CD14-positive monocyte (primary cell): ENCODE results near the gene BAAT. TPM values are rescaled to one million over a fixed set of nuclear protein-coding genes. Genes with fewer than 3 reads are reported as not detected.
"Not testable (repeated sequence)": the region's sequence is repeated elsewhere in the genome, so short reads cannot be mapped to it uniquely, and the experiment has no call there.

Source experiments
- DNase-seq, 3 donors: peaks; one replicate each; pipeline ENCODE4 v3.0.0-alpha.2; 2011 to 2022
- H2AFZ ChIP-seq: 2 replicates; pipeline ENCODE4 v1.6.0; 2012; ENCODE audit warnings: mild to moderate bottlenecking, low read depth, low read length, inconsistent platforms; ENCODE audit not compliant: insufficient read depth, poor library complexity, severe bottlenecking
- H3K27ac ChIP-seq, 2 donors: 1 replicate in 1 of 2; 2 replicates in 1 of 2; pipeline ENCODE4 v1.5.1; 2012 to 2013; ENCODE audit warnings: low read length in 2 of 2, control low read depth in 1 of 2, inconsistent platforms in 1 of 2, low read depth in 1 of 2, mild to moderate bottlenecking in 1 of 2
- H3K27me3 ChIP-seq, 2 donors: one replicate each; pipeline versions ENCODE4 v1.6.0 to v1.6.1; 2011 to 2013; ENCODE audit warnings: low read length in 2 of 2; ENCODE audit not compliant: control insufficient read depth in 2 of 2, insufficient read depth in 2 of 2
- H3K36me3 ChIP-seq, 2 donors: replicated peaks in 1 of 2; 1 replicate in 1 of 2; 2 replicates in 1 of 2; pipeline versions ENCODE4 v1.5.1 to v1.6.1; 2012 to 2013; ENCODE audit warnings: low read length in 2 of 2, control low read depth in 1 of 2, inconsistent platforms in 1 of 2, mild to moderate bottlenecking in 1 of 2; ENCODE audit not compliant: insufficient read depth in 2 of 2, control insufficient read depth in 1 of 2
- H3K4me1 ChIP-seq, 2 donors: 1 replicate in 1 of 2; 2 replicates in 1 of 2; pipeline versions ENCODE4 v1.5.1 to v1.6.1; 2012 to 2013; ENCODE audit warnings: low read length in 2 of 2, control low read depth in 1 of 2, inconsistent platforms in 1 of 2, mild to moderate bottlenecking in 1 of 2, moderate library complexity in 1 of 2; ENCODE audit not compliant: insufficient read depth in 2 of 2, control insufficient read depth in 1 of 2
- H3K4me2 ChIP-seq: replicated peaks from 2 replicates; pipeline ENCODE3; 2012; ENCODE audit warnings: low read length, moderate library complexity, mild to moderate bottlenecking; ENCODE audit not compliant: poor library complexity, severe bottlenecking; ENCODE audit errors: extremely low read depth
- H3K4me3 ChIP-seq, 3 experiments: fragments of 200-600 bp in 1 of 3; sonication (generic) in 1 of 3; replicated peaks in 1 of 3; 1 replicate in 2 of 3; 2 replicates in 1 of 3; pipeline ENCODE4 v1.5.1; 2011 to 2013; ENCODE audit warnings: low read length in 3 of 3, mild to moderate bottlenecking in 3 of 3, control low read depth in 2 of 3, low read depth in 2 of 3, inconsistent platforms in 1 of 3, moderate library complexity in 1 of 3
- H3K79me2 ChIP-seq: 2 replicates; pipeline ENCODE4 v1.6.0; 2012; ENCODE audit warnings: mild to moderate bottlenecking, control low read depth, inconsistent platforms, low read length, moderate library complexity; ENCODE audit not compliant: insufficient read depth
- H3K9ac ChIP-seq: 2 replicates; pipeline ENCODE4 v1.6.0; 2017; ENCODE audit warnings: low read length, mild to moderate bottlenecking; ENCODE audit not compliant: insufficient read depth, poor library complexity, severe bottlenecking
- H3K9me3 ChIP-seq, 2 donors: replicated peaks in 1 of 2; 1 replicate in 1 of 2; 2 replicates in 1 of 2; pipeline versions ENCODE4 v1.5.1 to v1.6.1; 2012 to 2013; ENCODE audit warnings: low read length in 2 of 2, control low read depth in 1 of 2; ENCODE audit not compliant: control insufficient read depth in 1 of 2, insufficient read depth in 1 of 2
- H4K20me1 ChIP-seq: 2 replicates; pipeline ENCODE4 v1.6.0; 2012; ENCODE audit warnings: mild to moderate bottlenecking, low read length, control low read depth, moderate library complexity; ENCODE audit not compliant: insufficient read depth
- H3K27ac Mint-ChIP-seq, 7 donors: one replicate each; pipeline ENCODE4 v1.8.0; 2020; ENCODE audit warnings: mild to moderate bottlenecking in 7 of 7, mixed read lengths in 7 of 7, moderate library complexity in 6 of 7, inconsistent platforms in 2 of 7
- H3K27me3 Mint-ChIP-seq, 3 donors: one replicate each; pipeline ENCODE4 v1.8.0; 2021 to 2022; ENCODE audit warnings: low read depth in 3 of 3, mild to moderate bottlenecking in 3 of 3, mixed read lengths in 3 of 3, moderate library complexity in 3 of 3, inconsistent platforms in 1 of 3
- H3K36me3 Mint-ChIP-seq, 2 donors: one replicate each; pipeline ENCODE4 v1.8.0; 2020; ENCODE audit warnings: mixed read lengths in 2 of 2, inconsistent platforms in 1 of 2, mild to moderate bottlenecking in 1 of 2
- H3K4me1 Mint-ChIP-seq: one replicate; pipeline ENCODE4 v1.8.0; 2020; ENCODE audit warnings: mild to moderate bottlenecking, mixed read lengths
- H3K4me3 Mint-ChIP-seq, 2 donors: one replicate each; pipeline ENCODE4 v1.8.0; 2020; ENCODE audit warnings: mild to moderate bottlenecking in 2 of 2, mixed read lengths in 2 of 2, moderate library complexity in 1 of 2
- H3K9me3 Mint-ChIP-seq, 7 donors: one replicate each; pipeline ENCODE4 v1.8.0; 2020 to 2022; ENCODE audit warnings: mixed read lengths in 7 of 7, mild to moderate bottlenecking in 6 of 7, moderate library complexity in 6 of 7, inconsistent platforms in 2 of 7
- CTCF ChIP-seq: fragments of 200-600 bp; IDR thresholded peaks from one replicate; pipeline ENCODE4 v1.8.0; 2022; ENCODE audit warnings: antibody characterized with exemption, mild to moderate bottlenecking
- WGBS: methylation state at CpG from one replicate; pipeline ENCODE4 v1.1.5; 2013; ENCODE audit warnings: missing lambda C conversion rate; ENCODE audit not compliant: insufficient coverage; 5-methylcytosine and 5-hydroxymethylcytosine counted together
- intact Hi-C, 2 donors: fragments of 100-400 bp; cut with micrococcal nuclease; formaldehyde crosslinking; loops; one replicate each; pipeline versions ENCODE4 v1.15.0 to v1.15.1; 2023
- polyA plus RNA-seq, 3 donors: library from polyadenylated mRNA; depleted of rRNA in 1 of 3; unstranded in 2 of 3; stranded (reverse) in 1 of 3; fragments of 300-500 nt in 2 of 3; fragments of >200 nt in 1 of 3; fragmentation: Illumina TruSeq in 2 of 3; gene quantifications; 1 replicate in 2 of 3; 2 replicates in 1 of 3; pipeline ENCODE4 v1.2.3, GENCODE V29; 2012 to 2021

BAAT gene
- polyA plus RNA-seq, 3 donors = not detected

- H3K27me3 Mint-ChIP-seq = peaks cover 1 to 2% (median 2%) of the 10 kb centered on the region in 3 donors
- no peak overlapping the region for H3K4me3 Mint-ChIP-seq
- Histone ChIP-seq H3K4me1 (no peaks in the 10 kb centered on the region), H3K27me3 (no peaks in the 10 kb centered on the region), H3K79me2 (no peaks in the 10 kb centered on the region), H3K27ac (no peak overlapping the region), H3K36me3 (no peaks in the 10 kb centered on the region), H2AFZ (no peak overlapping the region), H3K9me3 (peaks cover 0 to 4% of the 10 kb centered on the region in 2 donors), H3K9ac (no peak overlapping the region), H3K4me2 (no peak overlapping the region), H4K20me1 (no peaks in the 10 kb centered on the region), H3K4me3 (no peak overlapping the region)
- H3K9me3 Mint-ChIP-seq = peaks cover 1 to 9% (median 6%) of the 10 kb centered on the region in 7 donors
- DNase-seq = no peak
- no CpG with 5 or more reads among the region's 1 CpG for WGBS
- TF ChIP-seq CTCF = no peak
- H3K36me3 Mint-ChIP-seq = no peaks in the 10 kb centered on the region
- intact Hi-C loops = no loop called here
- H3K4me1 Mint-ChIP-seq = no peaks in the 10 kb centered on the region
- no peak overlapping the region for H3K27ac Mint-ChIP-seq
Observed at GRCh38 chr9:101332362-101332761, 52.4 kb downstream of the BAAT start.

GRCh38 chr9:101327422-101327909 lies 57.3 kb downstream of the BAAT start:
- 86% methylated on average over 3 of the region's 3 CpGs for WGBS
- H4K20me1 ChIP-seq, H3K4me3 Mint-ChIP-seq, intact Hi-C loops, H2AFZ ChIP-seq, H3K4me3 ChIP-seq, H3K36me3 Mint-ChIP-seq, H3K4me1 Mint-ChIP-seq, H3K36me3 ChIP-seq, H3K9ac ChIP-seq, H3K9me3 ChIP-seq, H3K27ac ChIP-seq, DNase-seq, H3K27me3 ChIP-seq, H3K79me2 ChIP-seq, H3K27me3 Mint-ChIP-seq, H3K4me2 ChIP-seq, H3K4me1 ChIP-seq: not testable (repeated sequence)
- H3K27ac Mint-ChIP-seq = peak overlapping the region in 1 of 7 donors; percentile 31
- peaks cover 4 to 14% (median 10%) of the 10 kb centered on the region in 7 donors for H3K9me3 Mint-ChIP-seq
